ENCODE data around the gene MED13L.

- TF ChIP-seq CTCF (conservative IDR thresholded peaks at IDR 0.05; ENCODE audit: low read depth, low read length) (no peak), EZH2 (IDR thresholded peaks at IDR 0.05; ENCODE audit: borderline replicate concordance, low read depth, low read length, poor library complexity, severe bottlenecking) (no peak)
These were observed 332.0 kb downstream of the MED13L start for GRCh38 chr12:115945491-115945885.

All from A673 (cell line).